ENCODE results near the gene TMCC1. TPM values are rescaled to one million over a fixed set of nuclear protein-coding genes. Genes with fewer than 3 reads are reported as not detected.

Gene TMCC1
- total and polyA plus RNA-seq, 2 donors (not counting 3 experiments of a cell fraction or from before 2014, with no cell fraction given), result 17.4 to 38.4 TPM

DNA sequence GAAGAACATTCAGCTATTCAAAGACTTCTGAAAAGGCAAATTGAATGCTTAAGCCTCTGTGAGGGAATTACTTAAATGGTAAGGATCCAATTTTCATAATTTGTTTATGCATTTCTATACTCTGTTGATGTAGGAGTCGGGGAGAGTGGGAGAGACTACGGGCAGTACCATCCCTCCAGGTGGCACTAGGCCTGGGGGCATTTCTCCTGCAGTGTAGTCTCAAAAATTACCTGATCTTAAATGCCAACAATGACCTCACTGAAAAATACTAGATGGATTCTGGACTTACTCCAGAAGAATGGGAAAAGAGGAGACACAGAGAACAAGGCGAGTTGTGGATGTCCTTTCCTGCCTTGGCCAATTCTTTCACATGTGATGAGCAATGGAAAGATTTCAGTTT is 209.2 kb downstream of the TMCC1 start:
- Histone ChIP-seq H3K79me2 (ENCODE audit: control insufficient read depth, insufficient read depth, low read length) (no peaks in the 10 kb centered on the region), H3K27ac (ENCODE audit: insufficient read depth, low read depth, low read length) (no peak overlapping the region), H3K9me3 (replicated peaks; ENCODE audit: control insufficient read depth, insufficient read depth, low read length) (no peaks in the 10 kb centered on the region), H3K27me3 (ENCODE audit: control insufficient read depth in 2 of 2, insufficient read depth in 2 of 2, low read length in 2 of 2) (no peaks in the 10 kb centered on the region), H3K9me1 (replicated peaks; ENCODE audit: control insufficient read depth, extremely low read depth, insufficient read depth, low read length) (no peaks in the 10 kb centered on the region), H2AFZ (ENCODE audit: low read depth, low read length) (no peak overlapping the region), H3K9ac (replicated peaks; ENCODE audit: extremely low read depth, insufficient read depth, low read length) (no peak overlapping the region), H3K4me1 (ENCODE audit: control insufficient read depth, extremely low read depth, insufficient read depth, low read length) (no peaks in the 10 kb centered on the region), H3K4me2 (ENCODE audit: insufficient read depth, low read length) (no peak overlapping the region), H4K20me1 (replicated peaks; ENCODE audit: control insufficient read depth, extremely low read depth, insufficient read depth, low read length) (peaks cover 3% of the 10 kb centered on the region), H3K36me3 (ENCODE audit: control insufficient read depth in 2 of 2, extremely low read depth in 1 of 2, insufficient read depth in 2 of 2, low read length in 2 of 2) (no peaks in the 10 kb centered on the region), H3K4me3 (replicated peaks in 1 of 3; ENCODE audit: insufficient read depth in 1 of 3, low read depth in 1 of 3, low read length in 3 of 3) (no peak overlapping the region)
- FAIRE-seq (no peak), DNase-seq (ENCODE audit: low read depth, low spot score) (no peak)
- CTCF ChIA-PET, result no interaction called here
- dilution Hi-C loops (cut with MboI; ENCODE audit: extremely low pct_ligation_motif_present, low sequenced_read_pairs) (no loop called here), intact Hi-C loops (cut with micrococcal nuclease) (no loop called here)
- POLR2A ChIA-PET, result no interaction called here
- no peak for TF ChIP-seq POLR2A (IDR thresholded peaks at IDR 0.05; ENCODE audit: low read depth, low read length)
- TF ChIP-seq, protein P1, sequence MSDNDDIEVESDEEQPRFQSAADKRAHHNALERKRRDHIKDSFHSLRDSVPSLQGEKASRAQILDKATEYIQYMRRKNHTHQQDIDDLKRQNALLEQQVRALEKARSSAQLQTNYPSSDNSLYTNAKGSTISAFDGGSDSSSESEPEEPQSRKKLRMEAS (IDR thresholded peaks at IDR 0.05; ENCODE audit: insufficient read depth, insufficient read length), result no peak
- no peak for TF ChIP-seq FOS (IDR thresholded peaks at IDR 0.05; ENCODE audit: borderline replicate concordance, insufficient read depth, low read length)
- no peak for TF ChIP-seq POLR2AphosphoS5 (IDR thresholded peaks at IDR 0.05; ENCODE audit: insufficient read depth, low read depth, low read length)
- no peak for TF ChIP-seq JUN (IDR thresholded peaks at IDR 0.05; ENCODE audit: borderline replicate concordance, insufficient read depth, insufficient read length, low read depth)
- TF ChIP-seq MYC (IDR thresholded peaks at IDR 0.05; ENCODE audit: low read depth, low read length), result no peak
- no peak for TF ChIP-seq GATA2 (IDR thresholded peaks at IDR 0.05; ENCODE audit: insufficient read depth, insufficient read length, low read depth, low read length)
- TF ChIP-seq, protein P2, sequence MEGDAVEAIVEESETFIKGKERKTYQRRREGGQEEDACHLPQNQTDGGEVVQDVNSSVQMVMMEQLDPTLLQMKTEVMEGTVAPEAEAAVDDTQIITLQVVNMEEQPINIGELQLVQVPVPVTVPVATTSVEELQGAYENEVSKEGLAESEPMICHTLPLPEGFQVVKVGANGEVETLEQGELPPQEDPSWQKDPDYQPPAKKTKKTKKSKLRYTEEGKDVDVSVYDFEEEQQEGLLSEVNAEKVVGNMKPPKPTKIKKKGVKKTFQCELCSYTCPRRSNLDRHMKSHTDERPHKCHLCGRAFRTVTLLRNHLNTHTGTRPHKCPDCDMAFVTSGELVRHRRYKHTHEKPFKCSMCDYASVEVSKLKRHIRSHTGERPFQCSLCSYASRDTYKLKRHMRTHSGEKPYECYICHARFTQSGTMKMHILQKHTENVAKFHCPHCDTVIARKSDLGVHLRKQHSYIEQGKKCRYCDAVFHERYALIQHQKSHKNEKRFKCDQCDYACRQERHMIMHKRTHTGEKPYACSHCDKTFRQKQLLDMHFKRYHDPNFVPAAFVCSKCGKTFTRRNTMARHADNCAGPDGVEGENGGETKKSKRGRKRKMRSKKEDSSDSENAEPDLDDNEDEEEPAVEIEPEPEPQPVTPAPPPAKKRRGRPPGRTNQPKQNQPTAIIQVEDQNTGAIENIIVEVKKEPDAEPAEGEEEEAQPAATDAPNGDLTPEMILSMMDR (IDR thresholded peaks at IDR 0.05; ENCODE audit: extremely low read depth in 1 of 2, insufficient read depth in 1 of 2, low read depth in 1 of 2, low read length in 2 of 2), result no peak
- TF ChIP-seq EZH2 (IDR thresholded peaks at IDR 0.05; ENCODE audit: borderline replicate concordance, low read depth, low read length, severe bottlenecking), result no peak
- no TSS peak for BruUV-seq (replicated peaks)
